ENCODE results near the gene PIRT. TPM values are rescaled to one million over a fixed set of nuclear protein-coding genes. Genes with fewer than 3 reads are reported as not detected.
A peak's percentile ranks its signal among the peaks of the same experiment; 100 is the strongest.

PIRT gene
- total and polyA plus RNA-seq, 9 donors = 0.04 to 0.34 (median 0.05) TPM; not detected in 1

DNA sequence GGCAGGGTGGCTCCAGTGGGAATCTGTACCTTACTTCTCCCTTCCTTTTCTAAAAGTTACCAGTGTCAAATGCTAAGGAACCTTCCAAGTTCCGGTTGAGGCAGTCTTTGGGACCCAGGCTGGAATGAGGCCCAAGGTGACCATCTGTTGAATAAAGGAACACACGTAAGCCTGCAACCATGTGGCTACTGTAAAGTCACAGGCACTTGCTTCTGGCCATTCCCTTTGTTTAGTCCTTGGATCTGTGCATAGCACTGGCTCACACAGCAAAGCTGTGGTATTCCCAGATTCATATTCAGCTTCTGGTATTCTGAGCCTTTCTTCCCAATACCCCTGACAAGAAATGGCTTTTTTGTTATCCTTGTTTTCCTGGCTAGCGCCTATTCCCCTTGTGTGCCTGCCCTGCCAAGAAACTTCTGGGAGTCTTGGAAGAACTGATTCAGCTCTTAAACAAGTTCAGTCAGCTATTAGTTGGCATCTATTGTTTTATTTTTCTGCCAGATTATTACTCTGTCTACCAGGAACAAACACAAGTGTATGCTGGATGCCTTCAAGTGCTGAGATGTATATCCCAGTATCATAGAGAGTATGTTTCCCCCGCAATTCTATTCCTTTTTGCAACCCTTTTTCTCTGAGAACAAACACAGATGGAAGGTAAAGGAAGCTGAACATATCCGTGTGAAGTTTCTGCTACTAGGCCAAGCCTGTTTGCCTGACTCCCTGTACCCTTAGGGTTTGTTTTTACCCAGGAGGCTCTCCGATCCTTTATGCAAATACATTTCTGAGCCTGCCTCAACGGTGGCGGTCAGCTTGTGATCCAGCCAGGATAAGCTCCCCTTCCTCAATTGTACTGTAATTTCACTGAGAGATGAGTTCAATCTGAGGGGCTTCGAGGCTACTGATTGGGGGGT lies 47.1 kb downstream of the PIRT start:
- peak; percentile 95 for DNase-seq
- 22% methylated on average over 3 of the region's 9 CpGs for WGBS (ENCODE audit: insufficient coverage)
- H3K4me1 ChIP-seq (ENCODE audit: control insufficient read depth, insufficient read depth, low read length) = peaks cover 26% of the 10 kb centered on the region

DNA sequence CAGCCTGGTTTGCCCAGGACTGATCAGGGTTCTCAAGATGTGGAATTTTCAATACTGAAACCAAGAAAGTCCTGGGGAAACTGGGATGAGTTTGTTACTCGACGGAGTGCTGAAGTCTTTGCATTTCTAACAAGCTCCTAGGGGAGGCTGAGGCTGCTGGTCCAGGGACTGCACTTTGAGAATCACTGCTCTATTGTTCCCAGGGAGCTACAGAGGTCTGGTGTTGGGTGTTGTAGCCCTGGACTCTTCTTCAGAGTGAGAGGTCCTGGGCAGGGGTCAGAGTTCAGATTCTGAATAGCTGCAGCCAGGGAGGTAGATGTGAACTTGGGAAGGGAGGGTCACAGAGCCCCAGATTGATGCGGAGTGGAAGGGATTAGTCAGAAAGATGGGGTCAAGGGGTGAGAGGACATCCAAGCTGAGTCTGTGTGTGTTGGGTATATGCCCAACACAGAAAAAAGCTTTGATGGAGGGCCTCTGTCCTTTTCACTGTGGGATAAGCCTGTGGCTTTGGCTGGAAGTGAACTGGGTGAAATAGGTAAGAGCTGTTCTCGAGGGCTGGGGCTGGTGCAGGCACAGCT lies 48.1 kb downstream of the PIRT start:
- Histone ChIP-seq H3K27ac (ENCODE audit: low read length) (peak overlapping the region; percentile 29), H3K4me1 (ENCODE audit: control insufficient read depth, insufficient read depth, low read length) (peaks cover 26% of the 10 kb centered on the region), H3K4me3 (ENCODE audit: low read length) (no peak overlapping the region), H3K9me3 (replicated peaks; ENCODE audit: control insufficient read depth, low read depth, low read length) (no peaks in the 10 kb centered on the region), H3K27me3 (ENCODE audit: control insufficient read depth, insufficient read depth, low read length) (no peaks in the 10 kb centered on the region), H3K36me3 (ENCODE audit: control insufficient read depth, insufficient read depth, low read length) (no peaks in the 10 kb centered on the region)
- WGBS (ENCODE audit: insufficient coverage) = 69% methylated on average over 4 of the region's 4 CpGs
- no peak for DNase-seq

More for the DNA sequence above, 47.1 kb downstream of the PIRT start:
- peak overlapping the region; percentile 29 for H3K27ac ChIP-seq (ENCODE audit: low read length)
- H3K27me3 ChIP-seq (ENCODE audit: control insufficient read depth, insufficient read depth, low read length) = no peaks in the 10 kb centered on the region
- no peaks in the 10 kb centered on the region for H3K36me3 ChIP-seq (ENCODE audit: control insufficient read depth, insufficient read depth, low read length)
- H3K9me3 ChIP-seq (replicated peaks; ENCODE audit: control insufficient read depth, low read depth, low read length) = no peaks in the 10 kb centered on the region
- no peak overlapping the region for H3K4me3 ChIP-seq (ENCODE audit: low read length)

DNA sequence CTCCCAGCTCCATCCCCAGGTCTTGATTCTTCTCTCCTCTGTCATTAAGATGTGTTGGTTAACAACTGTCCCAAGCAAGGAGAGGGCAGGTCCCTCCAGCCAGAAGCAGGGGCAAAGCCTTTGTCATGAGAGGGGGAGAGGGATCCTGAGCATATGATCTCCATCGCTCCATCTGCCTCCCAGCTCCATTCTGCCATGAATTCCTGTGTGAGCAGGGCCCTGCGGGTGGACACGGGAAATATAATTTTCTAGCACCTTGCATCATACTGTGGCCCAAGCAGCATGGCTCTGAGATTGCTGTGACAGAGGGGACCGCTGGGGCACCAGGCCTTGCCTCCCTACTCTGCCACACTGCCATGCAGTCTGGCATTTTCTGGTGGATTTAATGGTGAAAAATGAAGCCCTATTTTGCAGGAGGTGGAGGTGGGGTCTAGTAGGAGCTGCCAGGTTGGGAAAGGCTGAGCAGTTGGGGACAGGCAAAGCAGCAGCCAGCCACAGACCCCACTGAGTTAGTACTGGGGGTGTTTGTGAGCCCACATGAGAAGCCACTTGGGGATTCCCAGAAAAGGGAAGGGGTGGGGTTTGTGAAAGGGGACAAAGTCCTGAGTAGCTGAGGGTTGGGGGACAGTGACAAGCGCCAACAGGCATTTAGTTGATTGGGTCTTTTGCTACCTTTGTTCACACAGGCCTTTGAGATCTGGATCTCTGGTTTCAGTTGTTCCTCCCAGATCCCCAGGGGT lies 50.4 kb downstream of the PIRT start:
- Histone ChIP-seq H3K36me3 (ENCODE audit: control insufficient read depth, insufficient read depth, low read length) (no peaks in the 10 kb centered on the region), H3K9me3 (replicated peaks; ENCODE audit: control insufficient read depth, low read depth, low read length) (no peaks in the 10 kb centered on the region), H3K4me3 (ENCODE audit: low read length) (no peak overlapping the region), H3K27ac (ENCODE audit: low read length) (no peak overlapping the region), H3K27me3 (ENCODE audit: control insufficient read depth, insufficient read depth, low read length) (no peaks in the 10 kb centered on the region), H3K4me1 (ENCODE audit: control insufficient read depth, insufficient read depth, low read length) (peaks cover 24% of the 10 kb centered on the region)
- DNase-seq = no peak
- 90% methylated on average over 2 of the region's 5 CpGs for WGBS (ENCODE audit: insufficient coverage)

DNA sequence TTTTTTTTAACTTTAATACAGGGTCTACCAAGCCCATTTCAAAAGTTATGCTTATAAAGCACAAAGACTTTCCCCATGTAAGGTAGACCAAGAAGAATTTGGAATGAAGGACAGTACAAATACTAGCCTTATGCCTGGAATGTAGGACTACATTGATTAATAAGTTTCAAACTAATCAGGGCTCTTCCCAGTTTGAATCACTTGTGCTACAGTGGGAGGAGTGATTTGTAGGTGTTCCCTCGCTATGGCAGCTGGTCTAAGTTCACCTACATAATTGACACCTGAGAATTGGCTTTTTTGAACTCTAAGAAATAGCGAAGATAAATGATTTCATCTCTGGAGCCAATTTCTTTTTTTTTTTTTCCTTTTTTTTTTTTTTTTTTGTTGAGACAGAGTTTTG lies 52.6 kb downstream of the PIRT start:
- Histone ChIP-seq H3K9me3 (replicated peaks; ENCODE audit: control insufficient read depth, low read depth, low read length) (no peaks in the 10 kb centered on the region), H3K36me3 (ENCODE audit: control insufficient read depth, insufficient read depth, low read length) (no peaks in the 10 kb centered on the region), H3K27ac (ENCODE audit: low read length) (peak overlapping the region; percentile 51), H3K4me3 (ENCODE audit: low read length) (no peak overlapping the region), H3K27me3 (ENCODE audit: control insufficient read depth, insufficient read depth, low read length) (no peaks in the 10 kb centered on the region), H3K4me1 (ENCODE audit: control insufficient read depth, insufficient read depth, low read length) (peaks cover 11% of the 10 kb centered on the region)
- no CpG with 5 or more reads among the region's 2 CpGs for WGBS (ENCODE audit: insufficient coverage)
- no peak for DNase-seq

DNA sequence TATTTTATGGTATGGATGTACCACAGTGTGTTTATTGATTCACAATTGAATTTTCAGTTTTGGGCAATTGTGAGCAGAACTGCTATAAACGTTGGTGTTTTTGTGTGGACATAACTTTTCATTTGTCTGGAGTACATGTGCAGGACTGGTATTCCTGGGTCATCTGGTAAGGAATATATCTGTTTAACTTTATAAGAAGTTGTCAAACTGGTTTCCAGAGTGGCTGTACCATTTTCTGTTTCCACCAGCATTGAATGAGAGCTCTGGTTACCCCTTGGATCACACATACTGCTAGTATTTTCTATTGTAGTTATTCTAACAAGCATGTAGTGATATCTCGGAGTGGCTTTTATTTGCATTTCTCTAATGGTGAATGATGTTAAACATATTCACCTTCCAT lies 58.3 kb downstream of the PIRT start:
- DNase-seq = no peak
- Histone ChIP-seq H3K9me3 (replicated peaks; ENCODE audit: control insufficient read depth, low read depth, low read length) (no peaks in the 10 kb centered on the region), H3K4me3 (ENCODE audit: low read length) (no peak overlapping the region), H3K4me1 (ENCODE audit: control insufficient read depth, insufficient read depth, low read length) (no peaks in the 10 kb centered on the region), H3K27me3 (ENCODE audit: control insufficient read depth, insufficient read depth, low read length) (no peaks in the 10 kb centered on the region), H3K27ac (ENCODE audit: low read length) (no peak overlapping the region), H3K36me3 (ENCODE audit: control insufficient read depth, insufficient read depth, low read length) (no peaks in the 10 kb centered on the region)
- no CpG with 5 or more reads among the region's 2 CpGs for WGBS (ENCODE audit: insufficient coverage)

DNA sequence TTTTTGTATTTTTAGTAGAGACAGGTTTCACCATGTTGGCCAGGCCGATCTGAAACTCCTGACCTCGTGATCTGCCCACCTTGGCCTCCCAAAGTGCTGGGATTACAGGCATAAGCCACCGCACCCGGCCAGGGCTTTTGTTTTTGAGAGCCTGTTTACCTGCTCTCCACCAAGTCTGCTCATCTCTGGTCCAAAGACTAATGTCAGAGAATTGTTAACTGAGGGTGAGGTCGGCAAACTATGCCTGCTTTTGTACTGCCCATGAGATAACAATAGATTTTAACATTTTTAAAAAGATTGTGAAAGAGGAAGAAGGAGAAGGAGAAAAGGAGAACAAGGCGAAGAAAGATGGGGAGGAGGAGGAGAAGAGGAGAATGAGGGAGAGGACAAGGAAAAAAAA lies 60.0 kb downstream of the PIRT start:
- Histone ChIP-seq H3K4me1 (ENCODE audit: control insufficient read depth, insufficient read depth, low read length) (peaks cover 5% of the 10 kb centered on the region), H3K27me3 (ENCODE audit: control insufficient read depth, insufficient read depth, low read length) (no peaks in the 10 kb centered on the region), H3K4me3 (ENCODE audit: low read length) (no peak overlapping the region), H3K36me3 (ENCODE audit: control insufficient read depth, insufficient read depth, low read length) (no peaks in the 10 kb centered on the region), H3K9me3 (replicated peaks; ENCODE audit: control insufficient read depth, low read depth, low read length) (no peaks in the 10 kb centered on the region), H3K27ac (ENCODE audit: low read length) (no peak overlapping the region)
- 63% methylated on average over 2 of the region's 6 CpGs for WGBS (ENCODE audit: insufficient coverage)
- no peak for DNase-seq

DNA sequence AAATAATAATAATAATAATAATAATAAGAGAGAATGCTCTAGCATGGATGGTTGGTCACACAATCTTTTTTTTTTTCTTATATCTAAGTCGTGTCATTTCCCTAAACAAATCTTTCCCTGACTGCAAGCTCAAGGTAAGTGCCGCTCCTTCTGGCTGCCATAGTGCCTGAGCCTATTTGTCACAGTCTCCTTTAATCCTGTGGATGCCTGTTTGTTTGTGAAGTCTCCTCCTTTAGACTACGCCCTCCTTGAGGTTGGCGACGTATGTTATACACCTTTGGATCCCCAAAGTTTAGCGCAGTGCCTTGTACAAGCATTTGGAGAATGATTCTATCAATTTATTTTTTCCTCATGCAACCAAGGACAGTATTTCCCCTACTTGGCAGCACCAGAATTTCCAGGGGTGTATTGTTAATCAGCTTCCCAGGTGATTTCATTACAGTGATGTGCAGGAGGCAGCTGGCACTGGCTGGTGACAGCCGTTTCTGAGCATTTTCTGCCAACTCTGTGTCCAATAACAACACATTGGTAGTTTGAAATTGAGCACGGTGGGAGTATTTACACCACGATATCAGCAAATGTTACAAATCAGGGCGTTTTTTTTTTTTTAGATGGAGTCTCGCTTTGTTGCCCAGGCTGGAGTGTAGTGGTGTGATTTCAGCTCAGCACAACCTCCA lies 60.6 kb downstream of the PIRT start:
- Histone ChIP-seq H3K4me3 (ENCODE audit: low read length) (no peak overlapping the region), H3K36me3 (ENCODE audit: control insufficient read depth, insufficient read depth, low read length) (no peaks in the 10 kb centered on the region), H3K27ac (ENCODE audit: low read length) (no peak overlapping the region), H3K4me1 (ENCODE audit: control insufficient read depth, insufficient read depth, low read length) (peaks cover 6% of the 10 kb centered on the region), H3K27me3 (ENCODE audit: control insufficient read depth, insufficient read depth, low read length) (no peaks in the 10 kb centered on the region), H3K9me3 (replicated peaks; ENCODE audit: control insufficient read depth, low read depth, low read length) (peaks cover 3% of the 10 kb centered on the region)
- no peak for DNase-seq
- 100% methylated on average over 1 of the region's 11 CpGs for WGBS (ENCODE audit: insufficient coverage)

DNA sequence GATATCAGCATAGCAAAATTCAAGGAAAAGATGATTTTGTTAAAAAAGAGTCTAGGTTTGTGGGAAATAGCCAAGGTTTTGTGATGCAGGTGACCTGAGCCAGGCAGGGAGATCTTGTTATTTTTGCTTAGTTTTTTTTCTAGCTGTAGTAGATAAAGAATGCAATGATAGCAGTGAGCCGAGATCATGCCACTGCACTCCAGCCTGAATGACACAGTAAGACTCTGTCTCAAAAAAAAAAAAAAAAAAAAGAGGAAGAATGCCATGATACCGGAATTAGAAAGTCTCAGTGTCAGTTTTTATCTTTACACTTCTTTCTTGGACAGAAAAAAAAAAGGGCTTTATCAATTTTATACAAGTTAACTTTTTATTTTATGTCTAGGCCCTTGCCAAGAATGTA lies 61.5 kb downstream of the PIRT start:
- H3K4me1 ChIP-seq (ENCODE audit: control insufficient read depth, insufficient read depth, low read length) = peaks cover 6% of the 10 kb centered on the region
- no peaks in the 10 kb centered on the region for H3K36me3 ChIP-seq (ENCODE audit: control insufficient read depth, insufficient read depth, low read length)
- peaks cover 5% of the 10 kb centered on the region for H3K9me3 ChIP-seq (replicated peaks; ENCODE audit: control insufficient read depth, low read depth, low read length)
- no peaks in the 10 kb centered on the region for H3K27me3 ChIP-seq (ENCODE audit: control insufficient read depth, insufficient read depth, low read length)
- WGBS (ENCODE audit: insufficient coverage) = no CpG with 5 or more reads among the region's 2 CpGs
- no peak overlapping the region for H3K4me3 ChIP-seq (ENCODE audit: low read length)
- no peak overlapping the region for H3K27ac ChIP-seq (ENCODE audit: low read length)
- no peak for DNase-seq

DNA sequence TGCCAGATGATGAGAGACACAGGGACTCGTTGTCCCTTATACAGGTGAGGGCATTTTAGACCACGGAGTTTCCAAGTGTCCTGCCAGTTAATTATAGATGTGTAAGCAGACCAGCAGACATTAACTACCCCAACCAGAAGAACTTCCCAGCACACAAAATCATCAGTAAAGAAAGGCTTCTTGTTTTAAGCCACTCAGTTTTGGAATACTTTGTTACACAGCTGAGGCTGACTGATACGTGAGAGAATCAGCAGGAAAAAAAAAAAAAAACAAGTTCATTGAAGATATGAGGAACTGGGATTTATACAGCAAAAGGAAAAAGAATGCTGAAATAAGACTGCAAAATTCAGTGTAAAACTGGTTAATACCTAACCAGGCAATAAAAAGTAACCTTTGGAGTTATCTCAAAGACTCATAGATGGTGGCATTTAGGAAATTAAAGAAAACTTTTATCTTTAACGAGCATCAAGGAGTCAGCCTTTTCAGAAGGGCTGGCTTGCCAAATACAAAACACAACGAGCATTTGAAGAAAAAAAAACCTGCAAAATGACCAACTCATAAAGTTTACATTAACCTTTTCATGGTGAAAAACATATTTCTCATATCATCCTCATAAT lies 62.0 kb downstream of the PIRT start:
- H3K27ac ChIP-seq (ENCODE audit: low read length) = no peak overlapping the region
- H3K4me1 ChIP-seq (ENCODE audit: control insufficient read depth, insufficient read depth, low read length) = peaks cover 6% of the 10 kb centered on the region
- H3K27me3 ChIP-seq (ENCODE audit: control insufficient read depth, insufficient read depth, low read length) = no peaks in the 10 kb centered on the region
- peaks cover 5% of the 10 kb centered on the region for H3K9me3 ChIP-seq (replicated peaks; ENCODE audit: control insufficient read depth, low read depth, low read length)
- WGBS (ENCODE audit: insufficient coverage) = no CpG with 5 or more reads among the region's 5 CpGs
- no peak overlapping the region for H3K4me3 ChIP-seq (ENCODE audit: low read length)
- H3K36me3 ChIP-seq (ENCODE audit: control insufficient read depth, insufficient read depth, low read length) = no peaks in the 10 kb centered on the region
- DNase-seq = no peak
